H54 (cell line): ENCODE measurements around the gene XPO6.

Source experiments
- DNase-seq: peaks from one replicate; pipeline ENCODE4 v3.0.0; 2011; ENCODE audit warnings: low spot score, mixed read lengths; ENCODE audit not compliant: insufficient read length
- FAIRE-seq: peaks from 3 replicates; lab custom pipeline; 2011; peaks lifted over from hg19 to GRCh38; lab: Jason Lieb, UNC
- POLR2A ChIP-seq: IDR thresholded peaks from 2 replicates; pipeline ENCODE4 v1.6.1; 2011; ENCODE audit warnings: low read depth, mild to moderate bottlenecking, low read length

The XPO6 gene

DNA sequence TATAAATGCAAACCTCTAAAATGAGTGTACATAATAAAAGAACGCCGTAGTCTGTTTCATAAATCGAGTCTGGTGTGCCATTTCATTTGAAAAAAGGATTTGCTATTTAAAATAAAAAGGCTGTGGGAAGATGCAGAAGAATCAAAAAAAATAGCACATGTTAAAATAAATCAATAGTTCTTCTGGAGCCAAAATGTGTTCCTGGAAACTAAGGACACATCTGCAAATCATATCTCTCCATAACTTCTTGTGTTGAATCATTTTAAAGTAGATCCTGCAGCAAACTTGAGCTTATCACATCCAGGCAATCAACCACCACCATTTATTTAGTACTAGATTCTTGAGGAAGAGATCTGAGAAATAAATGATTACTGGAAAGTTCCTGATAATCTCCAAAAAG, 29.0 kb downstream of the XPO6 start:
- FAIRE-seq: no peak
- no peak for TF ChIP-seq POLR2A

DNA sequence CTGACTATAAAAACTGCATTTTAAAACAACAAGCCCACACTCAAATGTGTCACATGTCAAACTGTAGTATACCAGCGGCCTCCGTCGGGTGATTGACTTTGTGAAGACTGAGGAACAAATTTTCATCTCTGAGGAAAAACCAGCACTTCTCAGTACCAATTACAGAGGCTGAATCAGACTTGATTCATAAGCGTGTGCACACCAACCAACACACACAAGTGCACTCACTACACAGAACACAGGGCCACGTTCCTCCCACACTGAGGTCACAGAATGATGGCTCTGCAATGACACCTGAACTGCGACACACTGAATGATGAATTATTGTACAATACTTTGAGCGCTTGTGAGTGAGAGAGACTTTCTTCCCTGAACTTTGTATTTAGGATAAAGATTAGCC, 29.6 kb downstream of the XPO6 start:
- FAIRE-seq (peak; percentile 50), DNase-seq (no peak)
- no peak for TF ChIP-seq POLR2A

More for the DNA sequence above, 29.0 kb downstream of the XPO6 start:
- no peak for DNase-seq

DNA sequence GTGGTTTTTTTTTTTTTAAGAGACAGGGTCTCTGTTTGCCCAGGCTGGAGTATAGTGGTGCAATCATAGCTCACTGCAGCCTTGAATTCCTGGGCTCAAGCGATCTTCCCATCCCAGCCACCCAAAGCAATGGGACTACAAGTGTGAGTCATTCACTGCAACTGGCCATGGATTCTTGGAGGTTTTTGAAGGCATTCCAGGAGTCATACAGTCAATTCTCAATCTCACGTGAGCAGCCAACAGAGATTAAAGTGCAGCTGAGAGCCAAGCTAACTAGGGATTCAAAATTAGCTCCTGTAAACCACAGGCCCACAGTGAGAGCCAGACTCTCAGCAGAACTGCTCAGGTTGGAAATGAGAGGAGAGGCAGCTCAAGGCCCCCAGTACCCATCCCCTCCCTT, 30.2 kb downstream of the XPO6 start:
- no peak for TF ChIP-seq POLR2A
- FAIRE-seq (peak; percentile 92), DNase-seq (peak; percentile 54)

DNA sequence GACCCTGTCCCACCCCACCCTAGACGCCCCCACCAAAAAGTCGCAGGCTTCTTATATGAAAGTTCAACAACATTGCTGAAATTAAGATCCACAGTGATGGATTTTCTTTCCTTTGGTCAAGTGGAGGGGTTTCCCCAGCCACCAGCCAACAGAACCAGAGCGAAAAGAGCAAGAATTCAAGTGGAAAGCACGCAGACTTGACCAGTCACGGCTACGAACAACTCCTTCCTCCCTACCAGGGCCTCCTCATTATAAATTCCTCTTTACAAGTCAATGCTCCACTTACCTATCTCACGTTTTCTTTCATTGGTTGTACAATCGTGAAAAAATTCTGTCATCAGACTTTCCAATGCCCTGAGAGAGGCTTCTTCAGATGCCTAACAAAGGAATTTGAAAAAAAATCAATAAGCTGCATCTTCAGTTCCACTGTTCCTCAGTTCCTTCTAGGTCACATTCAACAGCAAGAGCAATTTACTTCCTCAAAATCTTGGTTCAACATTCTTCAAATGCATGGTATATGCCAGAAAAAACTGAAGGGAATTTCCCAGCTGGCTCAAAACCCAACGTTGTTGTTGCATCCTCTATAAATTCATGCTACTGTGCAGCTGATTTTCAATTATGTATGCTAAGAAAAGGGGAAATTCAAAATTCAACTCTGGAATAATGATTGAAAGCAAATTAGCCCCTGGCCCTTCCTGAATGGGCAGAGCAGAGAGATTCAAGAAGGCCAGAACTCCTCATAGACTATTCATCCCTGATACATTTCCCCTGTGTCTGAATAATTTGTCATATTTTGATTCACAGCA, 30.9 kb downstream of the XPO6 start:
- FAIRE-seq (no peak), DNase-seq (no peak)
- TF ChIP-seq POLR2A: no peak

DNA sequence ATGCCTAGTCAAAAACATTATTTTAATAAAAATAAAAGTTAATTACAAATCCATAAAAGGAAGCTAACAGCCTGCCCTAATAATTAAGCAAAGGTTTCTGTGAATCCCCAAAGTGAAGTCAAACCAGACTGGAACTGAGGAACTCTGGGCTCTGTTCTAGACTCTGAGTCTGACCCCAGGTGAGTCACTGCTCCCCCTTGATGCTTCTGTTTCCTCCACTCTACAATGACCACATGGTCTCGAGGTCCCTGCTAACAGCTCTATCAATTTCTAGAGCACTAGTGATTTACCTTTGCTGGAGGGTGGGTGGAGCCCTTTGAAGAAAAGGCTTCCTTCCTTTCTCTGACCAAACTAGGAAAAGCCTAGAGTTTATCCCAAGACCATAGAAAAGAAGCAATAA, 32.4 kb downstream of the XPO6 start:
- no peak for TF ChIP-seq POLR2A
- FAIRE-seq (no peak), DNase-seq (no peak)

DNA sequence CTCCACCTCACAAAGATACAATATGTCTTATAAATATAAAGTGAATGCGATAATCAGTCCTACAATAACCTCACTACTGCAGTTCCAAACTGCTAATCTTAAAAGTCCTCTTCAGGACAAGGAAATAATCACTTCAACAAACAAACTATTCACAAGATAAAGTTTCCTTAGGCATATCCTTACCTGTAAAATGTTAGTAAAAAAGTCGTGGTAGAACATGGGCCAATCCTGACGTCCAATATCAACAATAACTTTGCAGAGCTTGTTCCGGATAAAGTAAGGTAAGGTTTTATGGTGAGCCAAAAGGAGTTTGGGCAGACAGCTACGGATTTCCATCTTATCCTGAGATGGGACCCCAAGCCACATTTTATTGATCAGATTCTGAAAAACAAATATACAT, 36.0 kb downstream of the XPO6 start:
- DNase-seq: no peak
- no peak for FAIRE-seq
- TF ChIP-seq POLR2A: no peak

DNA sequence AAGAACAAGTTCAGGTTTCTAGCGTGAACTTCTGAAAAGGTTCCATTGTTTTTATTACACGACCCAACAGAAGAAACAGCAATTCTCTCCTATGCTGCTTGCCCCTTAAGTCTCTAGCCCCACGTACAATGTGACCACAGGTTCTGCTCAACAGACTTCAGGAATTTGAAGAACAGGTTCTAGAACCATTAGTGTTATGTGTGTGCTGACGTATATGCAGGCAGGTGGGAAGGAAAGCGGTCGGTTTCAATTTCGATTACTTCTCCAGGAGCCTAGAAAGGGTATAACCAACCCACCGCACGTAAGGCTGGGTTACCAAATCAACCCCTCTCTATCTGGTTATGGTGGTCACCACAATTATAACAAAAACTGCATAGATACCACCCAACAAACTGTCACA, 39.4 kb downstream of the XPO6 start:
- no peak for TF ChIP-seq POLR2A
- DNase-seq: no peak
- no peak for FAIRE-seq

DNA sequence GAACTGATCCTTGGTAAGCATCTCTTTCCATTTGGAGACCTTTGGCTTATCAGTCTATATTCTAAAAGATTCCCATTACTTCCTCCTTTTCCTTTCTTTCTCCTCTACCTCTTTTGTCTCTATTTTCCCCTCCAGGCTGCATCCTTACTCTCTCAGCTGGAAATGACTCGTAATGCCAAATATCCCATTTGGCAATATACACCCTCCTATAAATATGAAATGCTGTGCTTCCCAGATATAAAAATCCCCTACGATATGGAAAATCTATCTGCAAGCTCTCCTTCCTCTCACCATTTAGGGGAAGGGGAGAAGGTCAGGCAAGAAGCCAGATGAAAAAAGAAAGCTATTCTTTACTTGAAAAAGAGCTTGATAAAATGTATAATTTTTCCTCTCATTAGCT, 39.9 kb downstream of the XPO6 start:
- no peak for FAIRE-seq

DNA sequence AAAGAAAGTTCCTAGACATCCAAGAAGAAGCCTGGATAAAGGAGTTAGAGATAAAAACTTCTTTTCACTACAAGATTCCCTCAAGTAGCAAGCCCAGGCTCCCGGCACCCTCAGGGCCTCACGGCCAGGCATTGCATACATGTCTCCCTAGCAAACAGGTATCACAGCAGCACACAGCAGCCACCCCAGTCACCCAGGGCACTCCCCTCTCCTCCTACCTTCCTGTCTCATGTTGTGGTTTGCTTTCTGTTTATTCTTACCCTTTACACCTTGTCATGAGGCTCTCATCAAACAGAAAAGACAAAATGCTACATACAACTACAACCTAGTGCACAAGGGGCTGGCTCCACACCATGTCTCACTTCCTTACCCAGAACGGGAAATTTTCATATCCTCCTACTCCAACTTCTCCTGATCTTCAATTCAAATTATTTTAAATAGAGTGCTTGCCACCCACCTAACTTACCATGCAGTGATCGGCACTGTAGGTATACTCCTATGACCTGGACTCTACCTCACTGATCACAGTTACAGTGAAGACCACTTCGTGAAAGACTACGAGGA, 42.7 kb downstream of the XPO6 start:
- TF ChIP-seq POLR2A: no peak
- DNase-seq (no peak), FAIRE-seq (no peak)

More for the DNA sequence above, 39.9 kb downstream of the XPO6 start:
- no peak for TF ChIP-seq POLR2A
- DNase-seq: no peak

DNA sequence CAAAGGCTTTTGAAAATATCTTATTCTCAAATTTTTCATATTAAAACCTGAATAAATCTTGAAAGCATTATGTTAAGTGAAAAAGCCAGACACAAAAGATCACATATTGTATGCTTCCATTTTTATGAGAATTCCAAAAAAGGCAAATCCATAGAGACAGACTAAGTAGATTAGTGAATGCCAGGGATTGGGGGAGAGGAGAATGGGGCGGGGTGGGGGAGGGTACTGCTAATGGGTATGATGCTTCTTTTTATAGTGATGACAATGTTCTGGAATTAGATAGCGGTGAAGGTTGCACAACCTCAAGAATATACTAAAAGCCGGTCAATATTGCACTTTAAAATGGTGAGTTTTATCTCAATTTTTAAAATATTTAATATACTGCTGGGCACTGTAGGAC, 44.0 kb downstream of the XPO6 start:
- DNase-seq (no peak), FAIRE-seq (no peak)
- no peak for TF ChIP-seq POLR2A

DNA sequence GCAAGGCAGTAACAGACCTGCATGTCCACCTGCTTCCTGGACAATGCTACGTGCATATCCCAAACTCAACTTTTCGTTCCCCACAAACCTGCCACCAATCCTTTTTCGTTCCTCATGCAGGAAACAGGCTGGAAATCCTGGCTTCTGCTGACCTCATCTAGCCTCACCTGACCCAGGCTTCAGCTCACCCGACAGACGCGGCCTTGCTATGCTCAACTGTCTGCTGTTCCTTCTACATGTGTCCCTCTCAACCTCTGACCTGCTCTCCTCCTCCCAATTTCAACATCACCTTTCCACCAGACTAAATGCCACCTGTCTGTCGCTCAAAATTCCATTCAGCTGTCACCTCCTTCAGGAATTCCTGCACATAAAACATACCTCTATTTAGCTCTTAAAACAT, 44.5 kb downstream of the XPO6 start:
- FAIRE-seq (no peak), DNase-seq (no peak)

DNA sequence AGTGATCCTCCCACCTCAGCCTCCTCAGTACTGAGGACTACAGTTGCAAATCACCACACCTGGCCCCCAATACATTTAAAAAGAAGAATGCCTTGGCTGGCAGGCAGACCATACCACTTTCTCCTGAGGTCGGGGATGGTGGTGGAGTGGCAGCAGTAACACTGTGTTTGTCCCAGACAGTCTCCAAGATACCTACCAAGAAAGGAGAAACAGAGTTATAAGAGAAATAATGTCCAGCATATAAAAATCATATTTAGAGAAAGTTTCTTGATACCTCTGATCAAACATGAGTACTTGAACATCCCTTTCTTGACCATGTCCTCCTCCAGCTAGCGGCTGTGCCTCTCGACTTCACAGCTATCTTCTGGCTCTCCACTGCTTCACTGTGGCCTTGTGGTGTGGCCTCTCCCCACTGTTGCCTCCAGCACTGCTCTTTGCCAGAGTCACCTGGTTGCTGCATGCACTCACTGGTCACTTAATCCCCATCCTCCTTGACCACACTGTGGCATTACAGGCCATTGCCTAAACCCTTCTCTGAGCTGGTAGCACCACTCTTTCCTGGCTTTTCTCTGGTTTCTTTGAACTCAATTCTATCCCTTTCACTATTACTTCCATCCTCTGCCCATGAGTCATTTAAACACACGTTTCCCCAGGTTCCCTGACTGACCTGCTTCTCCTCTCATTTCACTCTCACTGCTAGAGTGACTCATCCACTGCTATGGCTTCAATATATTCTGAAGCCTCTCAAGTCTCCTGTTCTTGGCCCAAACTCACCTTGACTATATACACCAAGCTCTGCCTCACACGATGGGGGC, 45.2 kb downstream of the XPO6 start:
- DNase-seq: peak; percentile 42
- TF ChIP-seq POLR2A: no peak
- peak; percentile 75 for FAIRE-seq

More for the DNA sequence above, 44.5 kb downstream of the XPO6 start:
- no peak for TF ChIP-seq POLR2A

DNA sequence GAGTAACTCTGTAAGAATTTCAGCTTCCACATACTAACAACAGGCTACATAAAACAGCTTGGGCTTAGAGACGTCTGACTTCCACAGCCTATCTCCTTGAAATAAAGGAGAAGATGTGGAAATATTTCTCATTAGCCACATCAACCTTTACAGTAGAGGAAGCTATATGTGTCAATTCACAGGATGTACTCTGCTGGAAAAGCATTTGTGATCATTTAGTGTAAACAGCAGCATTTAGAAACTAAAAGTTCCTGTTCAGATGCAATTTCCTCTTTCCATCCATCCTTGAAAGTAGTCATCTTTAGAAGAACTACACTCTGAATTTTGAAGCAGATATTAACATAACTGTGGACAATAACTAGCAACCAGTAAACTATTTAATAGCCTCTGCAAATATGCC, 46.2 kb downstream of the XPO6 start:
- TF ChIP-seq POLR2A: no peak
- DNase-seq (no peak), FAIRE-seq (no peak)

DNA sequence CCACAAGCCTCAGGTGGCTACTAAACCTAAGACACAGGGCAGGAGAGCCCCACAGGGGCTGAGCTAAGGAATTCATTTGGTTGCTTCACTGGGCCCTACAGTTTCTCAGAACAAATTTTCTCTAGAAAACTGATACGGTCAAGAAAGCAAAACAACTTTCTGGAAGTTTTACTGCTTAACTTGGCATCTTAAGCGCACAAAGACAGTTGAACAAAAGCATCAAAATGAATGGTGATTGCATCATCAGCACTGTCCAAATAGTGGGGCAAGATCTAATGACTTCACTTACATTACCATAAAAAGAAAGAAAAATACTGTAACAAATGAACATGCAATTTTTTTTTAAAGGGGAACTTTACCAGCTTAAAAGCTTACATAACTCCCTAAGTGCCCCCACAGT, 47.6 kb downstream of the XPO6 start:
- TF ChIP-seq POLR2A: no peak
- DNase-seq (no peak), FAIRE-seq (no peak)
